ENCODE results near the gene EPHX1.

- TF ChIP-seq CTCF (IDR thresholded peaks at IDR 0.05), result no peak
- no peak for TF ChIP-seq POLR2A (IDR thresholded peaks at IDR 0.05)
Observed at GRCh38 chr1:225846331-225847310, 36.7 kb downstream of the EPHX1 start.

All from suprapubic skin (tissue), 3 donors.